Neural crest cell (in vitro differentiated cells): ENCODE measurements around the gene BBS4. TPM values are rescaled to one million over a fixed set of nuclear protein-coding genes. Genes with fewer than 3 reads are reported as not detected.
"Not testable (repeated sequence)": the region's sequence is repeated elsewhere in the genome, so short reads cannot be mapped to it uniquely, and the experiment has no call there.

Experiments
- DNase-seq: peaks from one replicate; pipeline ENCODE4 v3.0.0; 2021; ENCODE audit warnings: low read depth, mixed read lengths, low spot score
- H3K27ac Mint-ChIP-seq: one replicate; pipeline ENCODE4 v1.8.0; 2021; ENCODE audit warnings: mild to moderate bottlenecking, mixed read lengths; ENCODE audit not compliant: unreplicated experiment
- H3K27me3 Mint-ChIP-seq: 2 replicates; pipeline ENCODE4 v1.8.0; 2021; ENCODE audit warnings: low read depth, mild to moderate bottlenecking, mixed read lengths
- H3K36me3 Mint-ChIP-seq: 2 replicates; pipeline ENCODE4 v1.8.0; 2021; ENCODE audit warnings: low read depth, mild to moderate bottlenecking, mixed read lengths
- H3K4me1 Mint-ChIP-seq: 2 replicates; pipeline ENCODE4 v1.8.0; 2021; ENCODE audit warnings: mixed read lengths
- H3K4me3 Mint-ChIP-seq: one replicate; pipeline ENCODE4 v1.8.0; 2021; ENCODE audit warnings: mild to moderate bottlenecking, mixed read lengths
- H3K9me3 Mint-ChIP-seq: 2 replicates; pipeline ENCODE4 v1.8.0; 2021; ENCODE audit warnings: mixed read lengths
- total RNA-seq: library from RNA; stranded (reverse); gene quantifications from 2 replicates; pipeline ENCODE4 v1.2.1, GENCODE V29; 2021
- TF ChIP-seq, protein P1 (sequence below): fragments of 200-600 bp; sonication (generic); conservative IDR thresholded peaks from 2 replicates; pipeline ENCODE4 v1.5.0; 2021; ENCODE audit warnings: antibody characterized with exemption, mild to moderate bottlenecking

Gene BBS4
- total RNA-seq, 1 donor from 2014 or later: 27.2 TPM

DNA sequence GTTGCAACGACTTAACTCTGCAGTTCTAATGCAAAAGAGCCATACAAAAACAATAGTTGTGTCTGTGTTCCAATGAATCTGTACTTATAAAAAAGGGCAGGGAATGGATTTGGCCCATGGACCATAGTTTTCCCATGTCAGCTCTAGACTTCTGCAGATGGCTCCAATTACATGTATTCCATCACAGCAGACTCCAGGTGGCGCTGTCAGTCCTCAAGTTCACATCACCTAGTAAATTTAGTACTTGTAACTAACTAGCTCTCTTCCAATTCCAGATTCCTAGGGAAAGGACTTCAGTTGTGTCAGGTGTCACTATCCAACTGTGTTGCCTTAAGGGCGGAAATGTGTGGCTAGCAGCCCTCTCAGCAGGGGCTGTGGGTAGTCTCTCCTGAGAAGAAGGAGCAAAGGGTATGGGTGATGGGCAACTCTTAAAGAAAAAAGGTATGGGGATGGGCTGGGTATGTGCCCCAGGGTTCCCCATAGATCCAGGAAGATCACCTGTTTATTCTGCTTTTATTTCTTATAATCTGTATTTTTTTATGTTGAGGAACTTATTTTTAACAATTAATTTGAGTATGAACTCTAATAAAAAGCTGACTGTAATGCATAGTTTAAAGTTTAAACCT lies 36.2 kb downstream of the BBS4 start:
- TF ChIP-seq, protein P1, sequence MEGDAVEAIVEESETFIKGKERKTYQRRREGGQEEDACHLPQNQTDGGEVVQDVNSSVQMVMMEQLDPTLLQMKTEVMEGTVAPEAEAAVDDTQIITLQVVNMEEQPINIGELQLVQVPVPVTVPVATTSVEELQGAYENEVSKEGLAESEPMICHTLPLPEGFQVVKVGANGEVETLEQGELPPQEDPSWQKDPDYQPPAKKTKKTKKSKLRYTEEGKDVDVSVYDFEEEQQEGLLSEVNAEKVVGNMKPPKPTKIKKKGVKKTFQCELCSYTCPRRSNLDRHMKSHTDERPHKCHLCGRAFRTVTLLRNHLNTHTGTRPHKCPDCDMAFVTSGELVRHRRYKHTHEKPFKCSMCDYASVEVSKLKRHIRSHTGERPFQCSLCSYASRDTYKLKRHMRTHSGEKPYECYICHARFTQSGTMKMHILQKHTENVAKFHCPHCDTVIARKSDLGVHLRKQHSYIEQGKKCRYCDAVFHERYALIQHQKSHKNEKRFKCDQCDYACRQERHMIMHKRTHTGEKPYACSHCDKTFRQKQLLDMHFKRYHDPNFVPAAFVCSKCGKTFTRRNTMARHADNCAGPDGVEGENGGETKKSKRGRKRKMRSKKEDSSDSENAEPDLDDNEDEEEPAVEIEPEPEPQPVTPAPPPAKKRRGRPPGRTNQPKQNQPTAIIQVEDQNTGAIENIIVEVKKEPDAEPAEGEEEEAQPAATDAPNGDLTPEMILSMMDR: peak; percentile 82
- peak; percentile 64 for DNase-seq
- H3K36me3 Mint-ChIP-seq: no peaks in the 10 kb centered on the region
- no peak overlapping the region for H3K4me3 Mint-ChIP-seq
- H3K27me3 Mint-ChIP-seq: no peaks in the 10 kb centered on the region
- no peaks in the 10 kb centered on the region for H3K9me3 Mint-ChIP-seq
- H3K27ac Mint-ChIP-seq: no peak overlapping the region
- peaks cover 5% of the 10 kb centered on the region for H3K4me1 Mint-ChIP-seq

DNA sequence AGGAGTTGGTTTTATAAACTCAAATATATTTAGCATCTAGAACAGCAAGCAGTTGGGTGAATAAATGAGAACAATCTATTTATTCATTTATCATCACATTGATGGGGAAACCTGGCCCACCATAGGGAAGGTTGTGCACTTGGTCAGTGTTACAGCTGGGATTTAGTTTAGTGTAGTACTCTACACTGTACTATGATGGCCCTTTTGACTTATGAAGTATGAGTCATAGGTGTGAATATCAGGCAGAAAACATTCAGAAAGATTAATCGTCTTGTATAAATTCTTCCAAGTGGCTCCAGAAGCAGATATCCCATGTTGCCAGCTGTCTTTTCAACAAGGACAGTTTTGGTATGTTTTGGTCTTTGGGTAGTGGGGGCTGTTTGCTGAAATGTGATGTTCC lies 38.0 kb downstream of the BBS4 start:
- no peak for DNase-seq
- TF ChIP-seq, protein P1: no peak
- H3K27ac Mint-ChIP-seq: no peak overlapping the region
- no peaks in the 10 kb centered on the region for H3K27me3 Mint-ChIP-seq
- H3K9me3 Mint-ChIP-seq: no peaks in the 10 kb centered on the region
- no peaks in the 10 kb centered on the region for H3K4me1 Mint-ChIP-seq
- no peaks in the 10 kb centered on the region for H3K36me3 Mint-ChIP-seq
- no peak overlapping the region for H3K4me3 Mint-ChIP-seq

DNA sequence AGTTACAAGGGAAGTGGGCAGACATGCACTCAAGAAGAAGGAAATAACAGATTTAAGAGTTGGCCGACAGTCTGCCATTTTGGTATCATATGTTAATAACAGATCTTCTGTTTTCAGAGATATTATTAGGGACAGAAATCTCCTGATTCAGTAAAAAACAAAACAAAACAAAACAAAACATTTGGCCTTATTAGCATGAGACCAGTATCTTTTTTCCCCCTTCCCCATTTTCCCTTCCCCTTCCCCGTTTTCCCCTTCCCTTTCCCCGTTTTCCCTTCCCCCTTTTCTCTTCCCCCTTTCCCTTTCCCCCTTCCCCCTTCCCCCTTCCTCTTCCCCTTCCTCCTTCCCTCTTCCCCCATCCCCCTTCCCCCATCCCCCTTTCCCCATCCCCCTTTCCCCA lies 39.4 kb downstream of the BBS4 start:
- Mint-ChIP-seq H3K9me3 (no peaks in the 10 kb centered on the region), H3K36me3 (no peaks in the 10 kb centered on the region), H3K4me1 (no peaks in the 10 kb centered on the region), H3K4me3 (no peak overlapping the region), H3K27ac (no peak overlapping the region), H3K27me3 (no peaks in the 10 kb centered on the region)
- TF ChIP-seq, protein P1: no peak
- no peak for DNase-seq

DNA sequence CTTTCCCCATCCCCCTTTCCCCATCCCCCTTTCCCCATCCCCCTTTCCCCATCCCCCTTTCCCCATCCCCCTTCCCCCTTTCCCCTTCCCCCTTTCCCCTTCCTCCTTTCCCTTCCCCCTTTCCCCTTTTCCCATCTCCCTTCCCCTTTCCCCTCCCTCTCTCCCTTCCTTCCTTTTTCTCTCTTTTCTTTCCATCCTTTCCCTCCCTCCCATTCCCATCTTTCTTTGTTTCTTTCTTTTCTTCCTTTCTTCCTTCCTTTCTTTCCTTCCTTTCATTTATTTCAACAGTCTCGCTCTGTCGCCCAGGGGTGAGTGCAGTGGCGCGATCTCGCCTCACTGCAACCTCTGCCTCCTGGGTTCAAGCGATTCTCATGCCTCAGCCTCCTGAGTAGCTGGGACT lies 39.8 kb downstream of the BBS4 start:
- DNase-seq, H3K36me3 Mint-ChIP-seq, H3K27me3 Mint-ChIP-seq, H3K27ac Mint-ChIP-seq, H3K4me1 Mint-ChIP-seq, H3K4me3 Mint-ChIP-seq, H3K9me3 Mint-ChIP-seq: not testable (repeated sequence)

DNA sequence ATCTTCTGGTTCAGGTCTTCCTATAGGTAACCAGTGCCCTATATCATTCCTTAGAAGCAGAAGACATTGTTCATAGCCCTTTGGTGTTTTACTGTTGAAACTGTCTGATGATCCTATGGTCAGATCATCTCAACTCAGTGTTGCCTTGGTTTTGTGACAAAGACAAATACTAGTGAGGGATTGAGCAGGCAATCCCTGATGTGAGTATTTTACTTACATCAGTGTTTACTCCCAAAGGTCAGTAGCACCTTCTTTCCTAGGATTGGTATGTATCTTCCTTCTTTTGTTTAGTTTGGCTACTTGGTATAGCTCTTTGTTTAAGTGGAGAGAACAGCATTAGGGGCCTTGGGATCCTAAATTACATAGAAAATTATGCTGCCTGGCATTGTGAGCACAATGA lies 41.1 kb downstream of the BBS4 start:
- Mint-ChIP-seq H3K4me3 (no peak overlapping the region), H3K4me1 (no peaks in the 10 kb centered on the region), H3K36me3 (peaks cover 3% of the 10 kb centered on the region), H3K9me3 (no peaks in the 10 kb centered on the region), H3K27me3 (no peaks in the 10 kb centered on the region), H3K27ac (no peak overlapping the region)
- DNase-seq: no peak
- TF ChIP-seq, protein P1: no peak

DNA sequence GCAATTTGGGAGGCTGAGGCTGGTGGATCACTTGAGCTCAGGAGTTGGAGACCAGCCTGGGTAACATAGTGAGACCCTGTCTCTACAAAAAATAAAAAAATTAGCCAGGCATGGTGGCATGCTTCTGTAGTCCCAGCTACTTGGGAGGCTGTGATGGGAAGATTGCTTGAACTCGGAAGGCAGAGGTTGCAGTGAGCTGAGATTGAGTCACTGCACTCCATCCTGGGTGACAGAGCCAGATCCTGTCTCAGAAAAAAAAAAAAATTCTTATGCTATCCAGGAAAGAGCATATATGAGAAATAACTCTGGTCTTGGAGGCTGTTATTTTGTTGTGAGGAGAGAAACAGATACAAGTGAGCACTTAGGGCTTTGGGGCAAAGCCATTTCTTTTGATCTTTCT lies 42.2 kb downstream of the BBS4 start:
- not testable (repeated sequence) for H3K36me3 Mint-ChIP-seq, H3K27ac Mint-ChIP-seq, H3K4me1 Mint-ChIP-seq, H3K4me3 Mint-ChIP-seq, DNase-seq, H3K9me3 Mint-ChIP-seq, H3K27me3 Mint-ChIP-seq
